GM23248 (cell line): ENCODE measurements around the gene TCAIM.

Experiments used
- EZH2 ChIP-seq: fragments of 200-600 bp; sonication (generic); IDR thresholded peaks from 2 replicates; pipeline ENCODE4 v1.6.1; 2018; ENCODE audit warnings: antibody characterized with exemption, mild to moderate bottlenecking; ENCODE audit not compliant: insufficient read depth, poor library complexity, severe bottlenecking
- EZH2phosphoT487 ChIP-seq: fragments of 200-600 bp; sonication (generic); IDR thresholded peaks from 2 replicates; pipeline ENCODE4 v1.6.1; 2018; ENCODE audit warnings: antibody characterized with exemption, moderate library complexity, mild to moderate bottlenecking, low read depth; ENCODE audit not compliant: insufficient read depth

DNA sequence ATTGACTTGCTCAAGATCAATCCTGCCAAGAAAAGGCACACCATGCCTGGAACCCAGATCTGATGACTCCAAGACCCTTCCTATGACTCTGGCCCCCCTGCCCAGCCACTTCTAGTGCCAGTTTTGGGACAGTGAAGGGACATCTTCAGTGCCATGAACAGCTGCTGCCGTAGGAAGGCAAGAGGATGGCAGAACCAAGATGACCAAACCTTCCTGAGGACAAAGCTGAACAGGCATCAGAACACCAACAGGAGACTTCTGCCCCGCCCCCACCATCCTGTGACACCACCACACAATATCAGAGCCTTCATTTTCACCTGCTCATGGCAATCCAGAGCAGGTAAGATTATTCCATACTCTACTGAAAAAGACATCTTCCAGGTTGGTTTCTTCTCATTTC lies 105.9 kb downstream of the TCAIM start:
- no peak for TF ChIP-seq EZH2
- no peak for TF ChIP-seq EZH2phosphoT487
